Stimulated activated CD8-positive, alpha-beta memory T cell treated with anti-CD3 and anti-CD28 coated beads, Interleukin-15, amount 100 ng/mL, for 24 hours (primary cell): ENCODE measurements around the gene SLC46A1.

Experiments used
- DNase-seq: peaks from one replicate; pipeline ENCODE4 v3.0.0-alpha.2; 2020; ENCODE audit warnings: low read depth

SLC46A1 gene

DNA sequence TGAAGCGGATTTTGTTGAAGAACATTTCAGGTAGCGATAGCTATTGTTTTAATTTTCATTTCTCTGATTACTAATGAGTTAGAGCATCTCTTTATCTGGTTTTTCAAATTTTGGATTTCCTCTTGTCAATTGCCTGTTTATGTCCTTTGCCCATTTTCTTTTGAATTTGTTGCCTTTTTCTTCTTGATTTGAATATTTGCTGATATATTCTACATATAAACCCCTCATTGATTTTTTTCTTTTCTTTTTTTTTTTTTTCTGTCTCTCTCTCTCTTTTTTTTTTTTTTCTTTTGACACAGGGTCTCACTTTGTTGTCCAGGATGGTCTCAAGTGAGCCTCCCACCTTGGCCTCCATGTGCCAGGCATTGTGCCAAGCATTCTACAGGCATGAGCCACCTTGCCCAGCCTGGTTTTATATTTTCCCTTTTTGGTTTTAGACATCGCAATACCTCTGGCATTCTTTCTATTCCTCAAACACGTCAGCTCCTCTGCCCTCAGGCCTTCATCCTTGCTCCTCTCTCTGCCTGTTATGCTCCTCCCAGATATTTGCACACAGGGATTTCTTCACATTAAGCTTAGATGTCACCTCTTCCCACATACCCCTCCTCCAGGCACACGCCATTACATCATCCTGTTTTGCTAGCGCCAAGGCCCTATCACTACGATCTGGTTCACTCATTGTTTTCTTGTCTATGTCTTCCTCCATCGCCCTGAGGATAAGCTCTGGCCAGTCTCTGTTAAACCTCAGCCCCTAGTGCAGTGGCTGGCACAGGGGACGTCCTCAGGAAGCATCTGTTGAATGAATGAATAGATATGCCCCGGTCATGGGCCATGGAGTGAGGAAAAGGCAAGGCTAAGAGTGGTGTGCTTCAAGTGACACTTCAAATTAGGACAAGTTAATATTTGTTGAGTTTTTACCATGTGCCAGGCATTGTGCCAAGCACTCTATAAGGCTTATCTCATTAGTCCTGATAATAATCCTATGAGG lies 25.9 kb downstream of the SLC46A1 start:
- no peak for DNase-seq

DNA sequence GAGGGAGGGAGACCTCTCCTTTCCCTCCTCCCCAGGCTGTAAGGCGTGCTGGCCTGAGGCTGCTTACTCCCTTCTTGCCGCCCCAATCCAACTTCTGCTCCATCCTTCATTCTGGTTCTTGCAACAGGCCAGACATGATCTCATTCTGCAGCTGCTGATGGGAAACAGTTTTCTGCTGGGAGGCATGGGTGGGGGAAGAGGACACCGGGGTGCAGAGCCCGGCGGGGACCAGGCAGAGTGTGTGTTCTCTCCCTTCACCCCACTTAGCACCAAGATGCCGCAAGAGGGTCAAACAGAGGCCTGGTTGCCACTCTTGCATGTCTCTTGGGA lies 33.1 kb downstream of the SLC46A1 start:
- DNase-seq: no peak

DNA sequence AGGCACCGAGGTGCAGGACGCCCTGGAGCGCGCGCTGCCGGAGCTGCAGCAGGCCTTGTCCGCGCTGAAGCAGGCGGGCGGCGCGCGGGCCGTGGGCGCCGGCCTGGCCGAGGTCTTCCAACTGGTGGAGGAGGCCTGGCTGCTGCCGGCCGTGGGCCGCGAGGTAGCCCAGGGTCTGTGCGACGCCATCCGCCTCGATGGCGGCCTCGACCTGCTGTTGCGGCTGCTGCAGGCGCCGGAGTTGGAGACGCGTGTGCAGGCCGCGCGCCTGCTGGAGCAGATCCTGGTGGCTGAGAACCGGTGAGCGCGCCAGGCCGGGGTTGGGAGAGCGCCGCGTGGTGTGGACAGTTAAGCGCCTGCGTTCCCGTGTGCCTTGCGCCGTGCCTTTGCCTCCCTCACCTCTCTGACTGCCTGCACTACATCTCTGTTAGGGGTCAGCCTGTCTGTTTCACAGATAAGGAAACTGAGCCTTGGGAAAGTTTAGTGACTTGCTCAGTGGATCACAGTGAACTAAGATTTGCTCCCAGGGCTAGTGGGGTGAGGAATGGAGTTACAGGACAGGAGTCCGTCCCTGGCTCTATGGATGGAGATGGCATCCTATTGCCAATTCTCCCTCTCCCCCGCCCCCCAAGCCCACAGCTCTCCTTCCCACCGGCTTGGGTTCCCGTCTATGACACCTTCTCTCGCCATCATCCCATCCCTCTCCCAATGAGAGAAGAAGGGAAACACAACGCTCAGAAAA lies 33.6 kb downstream of the SLC46A1 start:
- DNase-seq: no peak

DNA sequence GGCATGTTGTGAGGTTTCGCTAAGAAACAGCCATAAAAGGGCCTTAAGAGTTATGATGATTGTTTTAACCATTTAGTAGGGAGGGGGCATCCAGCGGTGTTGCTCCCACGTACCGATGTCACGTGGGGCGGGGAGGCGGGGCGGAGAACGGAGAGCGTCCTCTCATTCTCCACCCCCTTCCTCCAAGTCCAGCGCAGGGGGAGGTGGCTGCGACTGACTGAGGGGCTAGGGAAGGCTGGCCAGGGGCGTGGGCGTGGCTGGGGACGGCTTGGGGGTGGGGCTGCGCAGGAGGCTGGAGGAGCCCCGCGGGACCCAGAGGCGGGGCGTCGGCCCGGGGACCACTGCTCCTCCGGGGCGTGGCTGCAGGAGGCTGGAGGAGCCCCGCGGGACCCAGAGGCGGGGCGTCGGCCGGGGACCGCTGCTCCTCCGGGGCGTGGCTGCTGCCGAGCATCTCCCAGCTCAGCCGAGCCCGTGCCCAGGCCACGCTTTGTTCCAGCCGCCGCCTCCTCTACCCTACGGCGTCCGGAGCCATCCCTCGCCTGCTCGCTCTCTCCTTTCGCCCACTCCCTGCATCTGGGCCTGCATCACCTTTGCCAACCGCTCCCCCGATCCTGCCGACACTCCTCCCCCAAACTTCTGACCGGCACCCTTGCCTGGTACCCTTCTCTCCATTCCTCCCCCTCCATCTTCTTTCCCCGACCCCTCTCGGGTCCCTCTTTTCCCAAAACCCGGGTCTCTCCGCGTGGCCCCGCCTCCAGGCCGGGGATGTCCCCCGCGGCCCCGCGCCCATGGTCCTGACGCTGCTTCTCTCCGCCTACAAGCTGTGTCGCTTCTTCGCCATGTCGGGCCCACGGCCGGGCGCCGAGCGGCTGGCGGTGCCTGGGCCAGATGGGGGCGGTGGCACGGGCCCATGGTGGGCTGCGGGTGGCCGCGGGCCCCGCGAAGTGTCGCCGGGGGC lies 34.5 kb downstream of the SLC46A1 start, which contains the start of gene SARM1:
TSS of gene SARM1 (plus strand) at position 450 of the 958 bp plus-strand sequence. CDS start at position 789, 339 bp downstream.
- DNase-seq: peak; percentile 60

DNA sequence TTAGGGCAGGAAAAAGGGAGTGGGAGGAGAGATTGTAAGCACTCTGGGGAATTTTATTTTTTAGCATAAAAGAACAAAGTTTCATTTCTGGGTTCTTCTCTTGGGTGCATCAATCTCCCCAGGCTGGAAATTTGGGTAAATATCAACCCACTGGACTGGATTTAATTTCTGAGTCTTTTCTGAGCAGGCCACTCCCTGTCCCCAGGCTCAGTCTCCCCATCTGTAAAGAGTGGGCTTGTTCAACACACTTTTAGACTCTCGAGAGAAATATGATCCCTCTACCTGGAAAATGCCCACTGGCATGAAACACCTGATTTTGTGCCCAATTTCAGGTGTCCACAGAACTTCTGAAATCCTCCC lies 35.3 kb downstream of the SLC46A1 start:
- no peak for DNase-seq

DNA sequence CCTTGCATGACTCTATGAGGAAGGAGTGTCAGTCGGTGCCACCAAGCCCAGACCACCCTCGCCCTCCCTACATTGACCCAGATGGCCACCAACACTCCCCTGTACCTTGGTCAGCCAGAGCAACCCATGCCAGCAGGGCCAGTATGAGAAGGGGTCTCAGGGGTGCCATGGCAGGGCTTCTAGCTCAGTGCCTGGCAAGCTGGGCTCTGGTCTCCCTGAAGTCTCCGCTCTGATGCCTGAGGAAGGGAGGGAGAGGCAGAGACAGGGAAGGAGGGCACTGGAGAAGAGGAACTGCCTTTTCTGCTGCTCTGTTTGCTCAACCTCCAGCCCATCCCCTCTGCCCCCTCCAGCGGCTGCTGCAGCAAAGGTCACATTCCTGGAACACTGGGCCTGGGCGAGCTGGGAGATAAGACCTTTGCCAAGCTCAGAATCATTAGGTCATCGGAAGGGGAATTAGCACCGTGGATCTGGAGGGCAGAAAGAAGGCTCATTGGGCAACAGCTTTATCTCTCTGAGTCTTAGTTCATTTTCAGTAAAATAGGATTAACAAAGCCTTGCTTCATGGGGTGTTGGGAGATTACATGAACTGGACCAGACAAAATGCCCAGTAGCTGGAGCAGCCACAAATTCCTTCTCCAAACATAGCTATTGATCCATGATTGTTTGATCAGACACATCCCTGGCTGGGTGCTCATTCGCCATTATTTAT lies 35.8 kb downstream of the SLC46A1 start, which contains the start of gene VTN:
TSS of gene VTN (minus strand) at position 273 of the 709 bp plus-strand sequence. CDS start at position 169, 104 bp downstream.
- DNase-seq: no peak

DNA sequence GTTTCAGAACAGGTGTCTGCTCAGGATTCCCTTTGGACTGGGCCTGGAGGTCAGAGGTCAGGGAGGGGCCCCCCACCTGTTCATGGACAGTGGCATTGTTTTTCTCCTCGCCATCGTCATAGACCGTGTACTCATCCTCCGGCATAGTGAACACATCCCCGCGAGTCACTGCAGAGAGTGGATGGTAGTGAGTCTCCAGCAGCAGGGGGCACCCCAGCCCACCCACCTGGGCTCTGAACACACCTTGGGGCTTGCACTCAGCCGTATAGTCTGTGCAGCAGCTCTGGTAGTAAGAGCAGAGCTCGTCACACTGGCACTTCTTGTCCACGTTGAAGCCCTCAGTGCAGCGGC lies 36.4 kb downstream of the SLC46A1 start:
- DNase-seq: no peak

DNA sequence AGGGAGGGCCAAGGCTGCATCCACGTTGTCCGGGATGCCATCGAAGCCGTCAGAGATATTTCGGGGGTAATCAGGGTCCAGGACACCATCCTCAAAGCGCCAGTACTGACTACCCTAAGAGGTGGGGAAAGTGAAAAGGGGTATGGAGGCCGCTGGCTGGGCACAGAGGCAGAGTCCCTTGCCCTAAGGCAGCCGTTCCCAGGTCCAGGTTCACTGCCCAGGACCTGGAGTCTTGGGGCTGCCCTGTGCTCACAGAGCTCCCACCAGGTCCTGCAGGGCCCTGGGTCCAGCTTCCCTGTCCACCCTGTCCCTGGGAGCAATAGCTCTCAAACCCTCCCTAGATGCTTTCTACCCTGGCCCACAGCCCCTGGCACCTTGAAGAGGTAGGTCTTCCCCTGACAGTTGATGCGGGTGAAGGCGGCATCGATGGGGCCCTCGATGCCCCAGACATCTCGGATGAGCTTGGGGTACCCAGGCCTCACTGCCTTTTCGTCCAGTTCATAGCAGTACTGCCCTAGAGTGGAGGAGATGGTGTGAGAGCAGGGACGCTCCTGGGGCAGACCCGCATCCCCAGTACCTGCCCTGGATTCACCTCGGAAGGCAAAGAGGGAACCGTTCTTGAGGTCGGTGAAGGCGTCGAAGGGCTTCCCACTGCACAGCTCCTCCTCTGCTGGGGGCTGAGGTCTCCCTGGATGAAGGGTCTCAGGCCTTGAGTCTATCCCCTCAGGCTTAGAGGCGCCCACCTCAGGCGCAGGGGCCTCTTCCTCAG lies 36.9 kb downstream of the SLC46A1 start:
- no peak for DNase-seq

DNA sequence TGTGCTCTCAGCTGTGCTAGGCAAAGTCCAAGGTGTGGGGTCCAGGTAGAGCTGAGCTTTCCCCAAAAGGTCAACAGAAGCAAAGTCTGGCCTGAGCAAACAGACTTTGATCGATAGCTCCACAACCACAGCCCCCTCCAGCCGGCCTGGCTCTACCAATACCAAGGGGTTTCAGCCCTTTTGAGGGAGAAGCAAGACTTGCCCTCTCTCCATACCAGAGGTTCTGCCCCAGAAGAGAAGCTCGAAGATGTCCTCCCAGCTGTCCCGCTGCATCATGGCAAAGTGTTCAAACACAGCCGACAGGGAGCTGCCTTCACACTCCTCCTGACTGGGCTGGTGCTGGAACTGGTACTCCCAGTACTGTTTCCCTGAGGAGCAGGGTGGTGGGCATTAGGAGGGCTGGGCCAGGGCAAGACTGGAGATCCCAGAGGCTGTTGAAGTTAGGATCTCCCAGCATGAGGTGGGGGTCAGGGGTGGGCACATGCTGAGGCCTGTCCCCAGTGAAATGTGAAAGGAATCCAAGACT lies 37.6 kb downstream of the SLC46A1 start:
- DNase-seq: no peak

DNA sequence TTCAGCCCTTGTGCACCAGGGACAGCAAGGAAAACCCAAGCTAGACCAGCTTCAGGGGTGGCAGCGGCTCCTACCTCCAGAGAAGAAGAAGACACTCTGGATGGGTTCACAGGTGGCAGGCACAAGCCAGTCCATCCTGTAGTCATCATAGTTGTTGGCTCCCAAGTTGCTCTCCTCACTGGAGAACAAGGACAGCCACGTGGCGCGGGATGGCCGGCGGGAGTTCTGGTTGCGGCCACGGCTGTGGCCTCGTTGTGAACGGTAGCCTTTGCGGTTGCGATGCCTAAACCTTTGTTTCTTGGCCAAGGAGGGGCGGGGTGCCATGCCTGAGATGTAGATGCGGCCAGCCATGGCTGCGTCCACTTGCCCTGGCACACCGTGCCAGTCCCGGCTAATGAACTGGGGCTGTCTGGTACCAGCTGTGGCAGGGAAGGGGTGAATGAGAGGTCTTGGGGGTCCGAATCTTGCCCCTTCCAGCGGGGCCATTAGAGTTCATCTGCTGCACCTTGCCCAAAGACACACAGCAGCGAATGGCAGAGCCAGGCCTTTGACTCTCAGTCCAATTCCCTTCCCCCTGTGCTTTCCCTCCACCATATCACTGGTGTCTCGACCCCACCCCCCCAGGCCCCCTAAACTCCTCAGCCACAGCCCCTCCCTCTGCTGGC lies 38.2 kb downstream of the SLC46A1 start:
- no peak for DNase-seq

DNA sequence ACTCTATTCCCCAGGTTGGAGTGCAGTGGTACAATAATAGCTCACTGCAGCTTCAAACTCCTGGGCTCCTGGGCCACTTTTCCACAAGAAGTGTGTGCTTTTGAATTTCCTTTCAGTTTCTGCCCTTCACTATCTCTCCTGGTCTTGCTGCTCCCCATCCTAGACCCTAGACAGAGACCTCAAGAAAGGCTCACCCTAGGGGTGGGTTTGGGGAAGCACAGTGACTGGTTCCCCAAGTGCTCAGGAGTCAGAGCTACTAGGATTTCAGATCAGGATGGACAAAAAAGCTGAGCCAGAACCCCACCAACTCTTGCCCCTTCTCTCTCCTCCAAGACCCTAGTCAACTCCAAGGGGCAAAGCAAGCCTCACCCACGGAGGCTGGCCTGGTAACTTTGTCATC lies 39.4 kb downstream of the SLC46A1 start:
- DNase-seq: no peak

DNA sequence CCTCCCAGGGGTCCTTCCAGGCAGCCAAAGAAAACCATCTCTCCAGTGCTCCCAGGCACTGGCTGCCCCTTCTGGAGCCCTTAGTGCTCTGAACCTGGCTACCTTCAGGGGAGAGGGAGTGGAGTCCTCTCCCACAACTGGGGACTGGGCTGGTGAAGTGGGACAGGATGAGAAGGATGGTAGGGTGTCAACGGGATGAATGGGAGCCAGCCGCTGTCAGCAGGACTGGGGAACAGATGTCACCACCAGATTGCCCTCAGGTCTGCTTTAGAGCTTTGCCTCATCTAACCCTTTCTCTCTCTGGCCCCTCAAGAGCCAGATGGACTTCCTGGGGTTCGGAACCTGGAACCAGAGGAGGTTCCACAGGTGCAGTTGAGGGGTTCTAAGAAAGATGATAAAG lies 40.5 kb downstream of the SLC46A1 start:
- no peak for DNase-seq

DNA sequence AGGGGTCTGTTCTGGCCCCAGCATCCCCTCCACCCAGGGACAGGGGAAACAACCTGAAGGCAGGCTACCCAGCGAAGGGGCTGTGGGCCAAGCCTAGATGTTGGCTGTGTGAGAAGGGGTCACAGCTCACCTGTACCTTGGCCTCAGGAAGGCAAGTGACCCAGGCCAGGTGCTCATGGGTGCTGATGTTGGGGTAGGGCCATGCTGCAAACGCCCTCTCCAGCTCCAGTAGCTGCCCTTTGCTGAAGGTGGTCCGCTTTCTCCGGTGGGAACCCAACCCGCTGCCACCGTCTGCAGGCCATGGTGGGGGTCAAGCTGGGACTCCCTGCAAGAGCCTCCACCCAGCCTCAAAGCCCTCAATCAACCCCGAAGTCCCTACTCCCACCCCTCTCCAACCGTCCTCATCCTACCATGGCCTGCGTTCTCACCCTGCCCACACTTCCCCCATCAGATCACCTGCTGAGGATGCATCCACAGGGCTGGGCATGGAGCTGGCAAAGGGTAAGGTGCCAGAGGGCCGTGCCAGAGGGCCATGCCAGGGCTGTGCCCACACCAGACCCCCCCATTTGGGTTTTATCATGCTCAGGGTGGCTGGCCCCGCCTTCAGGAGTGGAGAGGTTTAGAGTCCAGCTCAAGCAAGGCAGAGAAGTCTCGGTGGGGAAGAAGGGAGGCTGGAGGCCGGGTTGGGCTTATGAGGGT lies 41.2 kb downstream of the SLC46A1 start, which contains the start of gene SEBOX:
TSS of gene SEBOX (minus strand) at position 535 of the 699 bp plus-strand sequence. CDS start at position 487, 48 bp downstream.
- no peak for DNase-seq

DNA sequence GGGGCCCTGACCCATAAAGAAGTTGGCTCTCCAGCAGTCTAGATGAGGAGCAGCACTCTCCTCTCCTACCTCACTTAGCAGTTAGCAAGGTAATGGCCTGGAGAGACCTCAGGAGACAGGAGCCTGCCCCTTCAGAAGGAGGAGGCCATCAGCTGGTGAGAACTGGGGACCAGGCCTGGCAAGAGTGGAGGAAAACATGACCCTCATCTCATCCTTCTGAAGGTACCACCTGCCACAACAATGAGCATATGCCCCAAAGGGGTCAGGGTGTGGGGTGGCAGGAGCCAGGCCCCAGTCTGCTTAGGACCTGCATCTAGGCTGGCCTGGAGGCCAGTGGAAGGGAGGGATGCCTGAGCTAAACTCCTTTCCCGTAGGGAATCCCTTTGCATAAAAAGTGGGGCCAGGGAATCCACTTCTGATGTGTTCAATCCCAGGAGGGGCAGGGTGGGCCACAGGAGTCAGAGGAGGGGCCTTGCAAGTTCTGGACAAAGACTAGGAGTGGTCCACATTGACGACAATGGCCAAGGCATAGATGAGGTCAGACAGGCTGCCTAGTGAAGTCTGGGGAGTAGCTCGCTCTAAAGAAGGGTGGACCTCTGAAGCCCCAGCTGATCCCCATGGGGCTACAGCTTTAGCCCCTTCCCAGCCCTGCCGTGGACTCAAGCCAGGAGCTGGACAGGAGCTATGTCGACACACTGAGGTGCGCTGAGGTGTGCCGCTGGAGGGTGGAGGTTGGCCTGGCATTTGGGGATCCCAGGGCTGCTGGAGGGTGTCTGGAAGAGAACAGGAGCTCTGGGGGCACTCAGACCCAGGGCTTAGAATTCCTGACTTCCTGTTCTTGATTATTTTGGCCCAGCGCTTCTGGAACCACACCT lies 42.0 kb downstream of the SLC46A1 start:
- DNase-seq: no peak

DNA sequence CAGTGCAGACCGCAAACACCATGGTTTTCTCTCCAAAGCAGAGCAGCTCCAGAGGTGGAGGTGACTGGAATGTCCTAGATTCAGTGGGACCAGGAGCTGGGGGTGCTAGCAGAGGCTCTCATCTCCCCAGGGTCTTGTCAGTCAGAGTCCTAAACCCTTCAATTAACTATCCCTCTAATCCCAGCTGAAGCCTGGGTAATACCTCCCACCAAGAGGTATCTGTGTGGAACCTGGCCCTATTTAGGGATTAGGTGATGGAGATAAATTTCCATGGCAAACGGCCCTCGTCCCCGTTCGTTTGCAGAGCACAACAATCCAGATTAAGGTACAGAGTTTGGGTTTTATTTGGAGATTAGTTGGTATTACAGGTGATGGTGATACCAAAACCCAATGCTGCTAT lies 42.8 kb downstream of the SLC46A1 start:
- no peak for DNase-seq

DNA sequence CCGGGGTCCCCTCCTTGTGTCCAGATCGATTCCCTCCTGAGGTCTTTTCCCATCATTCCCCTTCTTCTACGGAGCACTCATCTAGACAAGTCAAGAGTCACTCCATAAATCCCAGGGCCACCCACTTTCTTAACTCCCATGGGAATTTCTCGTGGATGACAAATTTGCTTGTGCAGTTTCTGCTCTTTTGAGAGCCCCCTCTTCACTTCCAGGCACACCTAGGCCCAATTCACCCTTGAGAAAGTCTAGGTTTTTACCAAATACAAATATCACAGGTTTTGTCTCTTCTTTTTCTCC lies 48.2 kb downstream of the SLC46A1 start:
- no peak for DNase-seq

DNA sequence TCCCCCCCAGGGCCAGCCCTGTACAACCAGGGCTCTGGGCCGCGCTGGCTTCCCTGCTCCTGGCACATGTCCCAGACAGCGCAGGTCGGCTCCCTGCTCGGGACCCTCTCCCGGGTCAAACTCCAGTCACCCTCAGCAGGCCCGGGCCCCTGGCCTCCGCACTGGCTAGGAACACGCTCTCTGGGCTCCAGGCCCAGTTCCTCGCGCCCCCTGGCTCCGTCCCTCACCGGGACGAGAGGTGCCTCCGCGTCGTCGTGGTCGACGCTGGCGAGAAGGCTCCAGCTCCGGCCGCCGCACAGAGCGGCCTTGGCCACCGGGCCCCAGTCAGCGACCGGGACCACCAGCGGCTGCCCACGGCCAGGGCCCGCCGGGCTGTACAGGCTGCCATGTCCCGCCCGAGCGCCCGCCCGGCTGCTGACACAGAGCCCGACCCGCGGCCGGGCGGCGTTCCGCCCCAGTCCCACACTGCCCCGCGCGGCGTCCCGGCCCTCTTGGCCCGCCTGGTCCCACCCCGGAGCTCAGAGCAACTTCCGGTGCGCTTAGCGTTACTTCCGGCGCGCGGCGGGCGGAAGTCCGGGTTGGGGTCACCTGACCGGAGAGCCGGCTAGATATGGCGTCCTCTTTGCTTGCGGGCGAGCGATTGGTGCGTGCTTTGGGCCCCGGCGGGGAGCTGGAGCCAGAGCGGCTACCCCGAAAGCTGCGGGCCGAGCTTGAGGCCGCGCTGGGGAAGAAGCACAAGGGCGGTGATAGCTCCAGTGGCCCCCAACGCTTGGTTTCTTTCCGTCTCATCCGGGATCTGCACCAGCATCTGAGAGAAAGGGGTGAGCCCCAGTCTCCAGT lies 48.7 kb downstream of the SLC46A1 start, which contains the start of gene POLDIP2:
TSS of gene POLDIP2 (minus strand) at position 467 of the 840 bp plus-strand sequence. CDS start at position 388, 79 bp downstream.
- DNase-seq: peak; percentile 96
